ENCODE data around the gene EXOSC5.
A peak's percentile ranks its signal among the peaks of the same experiment; 100 is the strongest.
"Not testable (repeated sequence)": the region's sequence is repeated elsewhere in the genome, so short reads cannot be mapped to it uniquely, and the experiment has no call there.

Gene EXOSC5

DNA sequence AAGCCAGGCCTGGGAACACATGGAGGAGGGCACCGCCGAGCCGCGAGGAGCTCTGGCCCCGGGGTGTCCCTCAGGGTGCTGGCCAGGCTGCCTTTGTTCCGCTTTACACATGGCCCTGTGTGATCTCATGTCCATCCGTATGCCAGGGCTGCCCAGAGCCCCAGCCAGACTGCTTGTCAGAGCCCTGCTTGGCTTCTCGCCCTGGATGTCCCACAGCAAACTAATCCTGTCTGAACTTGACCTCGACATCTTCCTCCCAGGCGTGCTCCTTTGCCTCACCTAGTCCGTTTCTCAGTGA is 14.8 kb upstream of the EXOSC5 start:
- TF ChIP-seq, protein P1, sequence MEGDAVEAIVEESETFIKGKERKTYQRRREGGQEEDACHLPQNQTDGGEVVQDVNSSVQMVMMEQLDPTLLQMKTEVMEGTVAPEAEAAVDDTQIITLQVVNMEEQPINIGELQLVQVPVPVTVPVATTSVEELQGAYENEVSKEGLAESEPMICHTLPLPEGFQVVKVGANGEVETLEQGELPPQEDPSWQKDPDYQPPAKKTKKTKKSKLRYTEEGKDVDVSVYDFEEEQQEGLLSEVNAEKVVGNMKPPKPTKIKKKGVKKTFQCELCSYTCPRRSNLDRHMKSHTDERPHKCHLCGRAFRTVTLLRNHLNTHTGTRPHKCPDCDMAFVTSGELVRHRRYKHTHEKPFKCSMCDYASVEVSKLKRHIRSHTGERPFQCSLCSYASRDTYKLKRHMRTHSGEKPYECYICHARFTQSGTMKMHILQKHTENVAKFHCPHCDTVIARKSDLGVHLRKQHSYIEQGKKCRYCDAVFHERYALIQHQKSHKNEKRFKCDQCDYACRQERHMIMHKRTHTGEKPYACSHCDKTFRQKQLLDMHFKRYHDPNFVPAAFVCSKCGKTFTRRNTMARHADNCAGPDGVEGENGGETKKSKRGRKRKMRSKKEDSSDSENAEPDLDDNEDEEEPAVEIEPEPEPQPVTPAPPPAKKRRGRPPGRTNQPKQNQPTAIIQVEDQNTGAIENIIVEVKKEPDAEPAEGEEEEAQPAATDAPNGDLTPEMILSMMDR (IDR thresholded peaks at IDR 0.05; ENCODE audit: low read length, missing control alignments), result no peak
- DNase-seq (ENCODE audit: low read depth), result no peak
- no peak overlapping the region for H3K4me3 ChIP-seq (replicated peaks; ENCODE audit: low read depth, low read length)

DNA sequence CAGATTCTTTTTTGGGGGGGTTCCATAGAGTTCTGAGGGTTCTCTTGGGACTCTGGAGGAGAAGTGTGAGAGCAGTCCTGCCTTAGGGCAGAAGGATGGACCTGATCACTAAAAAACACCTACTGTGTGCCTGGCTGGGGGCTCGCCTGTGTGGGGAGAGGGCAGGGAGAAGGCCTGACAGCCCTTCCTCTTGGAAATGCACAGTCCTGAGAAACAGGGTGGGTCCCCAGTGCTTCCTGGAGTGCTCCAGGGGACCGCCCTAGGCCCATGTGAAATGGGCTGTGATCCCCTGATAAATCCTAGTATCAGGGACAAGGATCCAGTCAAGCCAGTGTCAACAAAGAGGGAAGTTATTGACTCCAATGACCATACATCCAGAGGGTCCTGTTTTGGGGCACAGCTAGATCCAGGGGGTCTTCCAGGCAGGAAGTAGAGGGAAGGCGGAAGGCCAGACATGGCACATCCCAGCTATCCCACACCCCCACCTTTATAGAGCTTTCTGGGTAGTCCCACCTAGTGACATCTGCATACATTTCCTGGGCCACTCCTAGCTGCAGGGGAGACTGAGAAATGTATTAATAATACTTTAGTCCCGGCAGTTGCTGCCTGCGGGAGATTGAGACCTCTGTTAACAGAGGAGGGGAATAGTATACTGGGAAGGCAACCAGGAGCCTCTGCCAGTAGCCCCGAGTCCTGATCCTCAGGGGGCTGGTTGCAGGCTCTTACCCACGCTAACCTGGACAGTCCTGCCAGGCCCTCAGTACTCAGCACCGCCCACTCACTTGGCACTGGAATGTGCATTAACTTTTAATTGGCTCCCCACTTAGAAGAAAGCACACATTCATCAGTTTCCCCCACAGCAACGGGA is 14.2 kb upstream of the EXOSC5 start:
- TF ChIP-seq, protein P1 (IDR thresholded peaks at IDR 0.05; ENCODE audit: low read length, missing control alignments), result no peak
- DNase-seq (ENCODE audit: low read depth), result no peak
- H3K4me3 ChIP-seq (replicated peaks; ENCODE audit: low read depth, low read length), result no peak overlapping the region

DNA sequence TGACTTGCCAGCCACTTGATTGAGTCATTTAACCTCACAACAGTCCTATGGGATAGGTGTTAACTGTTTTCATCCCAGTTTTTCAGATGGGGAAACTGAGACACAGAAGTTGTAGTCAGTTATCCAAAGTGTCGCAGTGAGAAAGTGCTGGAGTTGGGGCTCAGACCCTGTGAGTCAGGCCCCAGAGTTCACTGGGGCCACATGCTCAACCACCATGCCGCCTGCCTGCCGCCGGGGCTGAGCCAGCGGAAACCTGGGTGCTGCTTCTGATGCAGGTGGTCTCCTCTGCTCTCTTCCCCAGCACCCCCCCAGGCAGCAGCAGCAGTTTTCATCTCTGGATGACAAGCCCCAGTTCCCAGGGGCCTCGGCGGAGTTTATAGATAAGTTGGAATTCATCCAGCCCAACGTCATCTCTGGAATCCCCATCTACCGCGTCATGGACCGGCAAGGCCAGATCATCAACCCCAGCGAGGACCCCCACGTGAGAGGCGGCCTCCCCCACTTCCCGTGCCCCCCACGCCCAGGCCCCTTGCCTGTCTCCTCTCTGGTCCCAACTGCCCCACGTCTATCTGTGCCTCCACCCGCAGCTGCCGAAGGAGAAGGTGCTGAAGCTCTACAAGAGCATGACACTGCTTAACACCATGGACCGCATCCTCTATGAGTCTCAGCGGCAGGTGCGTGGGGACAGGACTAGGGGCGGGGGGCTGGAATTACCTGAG is 13.3 kb upstream of the EXOSC5 start:
- no peak overlapping the region for H3K4me3 ChIP-seq (replicated peaks; ENCODE audit: low read depth, low read length)
- TF ChIP-seq, protein P1 (IDR thresholded peaks at IDR 0.05; ENCODE audit: low read length, missing control alignments), result no peak
- no peak for DNase-seq (ENCODE audit: low read depth)

DNA sequence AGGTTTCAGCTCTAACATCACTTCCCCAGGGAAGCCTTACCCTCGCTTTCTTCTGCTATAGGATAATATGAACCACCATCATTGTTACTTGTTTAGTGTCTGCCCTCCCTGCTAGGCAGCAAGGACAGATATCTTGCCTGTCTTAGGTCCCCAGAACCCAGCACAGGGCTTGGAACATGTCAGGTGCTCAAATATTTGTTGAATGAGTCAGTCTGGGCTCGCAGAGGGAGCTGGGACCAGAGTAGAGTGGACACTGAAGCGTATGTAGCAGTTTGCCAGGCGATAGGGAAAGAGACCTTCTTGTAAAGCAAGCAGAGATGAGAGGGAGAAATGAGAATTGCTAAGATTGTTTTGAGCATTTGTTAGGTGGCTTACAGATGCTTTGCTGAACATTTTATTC is 12.1 kb upstream of the EXOSC5 start:
- TF ChIP-seq, protein P1 (IDR thresholded peaks at IDR 0.05; ENCODE audit: low read length, missing control alignments), result no peak
- peak; percentile 51 for DNase-seq (ENCODE audit: low read depth)

DNA sequence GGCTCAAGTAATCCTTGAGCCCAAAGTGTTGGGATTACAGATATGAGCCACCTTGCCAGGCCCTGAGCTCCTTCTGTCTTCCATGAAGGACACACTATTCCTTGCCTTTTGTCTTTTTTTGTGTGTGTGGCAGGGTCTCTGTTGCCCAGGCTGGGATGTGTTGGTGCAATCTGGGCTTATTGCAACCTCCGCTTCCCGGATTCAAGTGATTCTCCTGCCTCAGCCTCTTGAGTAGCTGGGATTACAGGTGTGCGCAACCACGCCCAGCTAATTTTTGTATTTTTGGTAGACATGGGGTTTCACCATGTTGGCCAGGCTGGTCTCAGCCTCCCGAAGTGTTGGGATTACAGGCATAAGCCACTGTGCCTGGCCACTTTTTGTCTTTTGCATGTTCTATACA is 11.7 kb upstream of the EXOSC5 start:
- H3K4me3 ChIP-seq (replicated peaks; ENCODE audit: low read depth, low read length); DNase-seq (ENCODE audit: low read depth): not testable (repeated sequence)

More for the DNA sequence above, 12.1 kb upstream of the EXOSC5 start:
- no peak overlapping the region for H3K4me3 ChIP-seq (replicated peaks; ENCODE audit: low read depth, low read length)

DNA sequence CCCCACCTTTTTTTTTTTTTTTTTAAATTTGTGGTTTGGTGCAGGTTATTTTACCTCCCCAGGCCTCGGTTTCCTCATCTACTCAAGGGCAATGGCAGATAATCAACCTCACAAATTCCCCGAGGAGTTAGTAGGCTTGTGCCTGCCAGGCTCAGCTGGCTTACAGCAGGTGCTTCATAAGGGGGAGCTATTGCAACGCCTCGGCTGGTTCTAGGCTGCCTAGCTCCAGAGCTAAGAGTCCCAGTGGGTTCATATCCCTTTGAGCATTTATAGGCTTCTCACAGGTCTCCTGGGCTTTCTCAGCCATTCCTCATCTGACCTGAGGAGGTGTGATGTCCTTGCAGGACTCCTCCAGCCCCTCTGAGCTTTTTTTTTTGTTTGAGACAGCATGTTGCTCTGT is 11.1 kb upstream of the EXOSC5 start:
- H3K4me3 ChIP-seq (replicated peaks; ENCODE audit: low read depth, low read length), result no peak overlapping the region
- no peak for DNase-seq (ENCODE audit: low read depth)
- TF ChIP-seq, protein P1 (IDR thresholded peaks at IDR 0.05; ENCODE audit: low read length, missing control alignments), result no peak

DNA sequence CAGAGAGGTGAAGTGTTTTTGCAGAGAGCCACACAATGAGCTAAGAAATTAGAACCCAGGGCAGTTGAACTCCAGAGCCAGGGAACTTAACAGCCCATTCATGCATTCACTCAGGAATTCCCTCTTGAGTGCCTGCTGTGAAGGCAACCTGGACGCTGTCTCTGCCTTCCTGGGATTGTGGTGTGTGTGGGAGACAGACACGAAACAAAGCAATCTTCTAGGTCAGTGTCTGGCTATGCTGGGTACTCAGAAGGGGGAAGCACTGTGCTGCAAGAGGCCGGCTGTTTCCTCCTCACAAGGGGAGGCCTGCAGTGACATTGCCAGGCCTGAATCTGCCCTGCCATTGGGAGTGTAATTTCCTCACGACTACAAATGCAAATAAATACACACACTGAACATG is 10.1 kb upstream of the EXOSC5 start:
- TF ChIP-seq, protein P1 (IDR thresholded peaks at IDR 0.05; ENCODE audit: low read length, missing control alignments), result peak; percentile 3
- peak; percentile 79 for DNase-seq (ENCODE audit: low read depth)
- H3K4me3 ChIP-seq (replicated peaks; ENCODE audit: low read depth, low read length), result no peak overlapping the region

All from fibroblast of pulmonary artery (primary cell).